GM19467 (cell line): ENCODE data around the gene JAKMIP1.
"Not testable (repeated sequence)": the region's sequence is repeated elsewhere in the genome, so short reads cannot be mapped to it uniquely, and the experiment has no call there.

Experiments used
- ATAC-seq: cut with Tn5 transposase; IDR thresholded peaks from one replicate; pipeline ENCODE4 v1.9.1; 2021; ENCODE audit warnings: mild to moderate bottlenecking, moderate library complexity; ENCODE audit not compliant: unreplicated experiment

JAKMIP1 gene

GRCh38 chr4:6229671-6230501, 29.5 kb upstream of the JAKMIP1 start:
- ATAC-seq, result no peak

DNA sequence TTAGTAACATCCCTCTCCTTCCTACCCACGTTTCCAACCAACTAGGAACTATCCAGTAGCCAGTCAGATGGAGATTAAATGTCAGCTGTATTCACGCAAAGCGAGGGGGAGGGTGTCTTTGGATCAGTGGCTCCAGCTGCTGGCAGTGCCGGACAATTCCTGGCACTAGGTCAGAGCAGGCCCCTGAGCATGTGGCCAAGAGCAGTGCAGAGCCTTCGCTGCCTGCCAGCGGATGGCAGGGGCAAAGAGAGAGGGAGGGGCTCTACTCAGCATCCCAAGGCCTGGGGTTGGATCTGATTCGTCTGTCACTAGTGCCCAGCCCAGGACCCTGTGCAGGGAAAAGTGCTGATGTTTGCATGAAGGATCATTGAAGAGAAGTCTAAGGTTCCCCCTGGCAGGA, 28.7 kb upstream of the JAKMIP1 start:
- ATAC-seq, result no peak

GRCh38 chr4:6228158-6229067, 28.1 kb upstream of the JAKMIP1 start:
- no peak for ATAC-seq

DNA sequence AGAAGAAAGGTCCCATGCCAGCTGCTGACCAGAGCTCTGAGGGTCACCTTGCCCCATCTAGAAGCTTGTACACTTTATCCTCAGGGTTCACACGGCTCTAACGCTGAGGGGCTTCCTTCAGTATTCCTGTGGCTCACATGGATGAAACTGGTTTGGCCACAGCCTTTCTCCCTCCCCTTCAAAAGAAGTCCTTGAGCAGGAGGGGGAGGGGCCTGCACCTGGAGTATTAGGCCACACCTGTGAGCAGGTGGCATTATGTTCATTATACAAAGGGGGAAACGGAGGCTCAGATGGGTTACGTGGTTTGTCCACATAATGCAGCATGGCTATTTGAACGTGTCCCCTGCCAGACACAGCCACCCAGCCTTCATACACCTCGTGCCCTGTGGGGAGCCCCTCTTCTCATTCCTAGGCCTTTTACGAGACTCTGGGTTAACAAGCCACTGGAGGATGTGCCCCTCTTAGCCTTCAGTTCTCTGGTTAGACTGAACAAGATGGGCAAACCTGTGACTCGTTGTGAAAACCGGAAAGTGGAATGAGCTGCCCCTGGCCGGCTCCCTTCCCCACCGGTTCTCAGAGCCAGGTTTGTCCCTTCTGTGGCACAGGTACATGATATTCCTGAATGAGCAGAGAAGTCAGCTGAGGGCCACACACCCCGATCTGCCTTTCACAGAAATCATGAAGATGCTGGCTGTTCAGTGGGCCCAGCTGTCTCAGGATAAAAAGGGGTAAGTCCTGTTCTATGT, 27.2 kb upstream of the JAKMIP1 start:
- no peak for ATAC-seq

DNA sequence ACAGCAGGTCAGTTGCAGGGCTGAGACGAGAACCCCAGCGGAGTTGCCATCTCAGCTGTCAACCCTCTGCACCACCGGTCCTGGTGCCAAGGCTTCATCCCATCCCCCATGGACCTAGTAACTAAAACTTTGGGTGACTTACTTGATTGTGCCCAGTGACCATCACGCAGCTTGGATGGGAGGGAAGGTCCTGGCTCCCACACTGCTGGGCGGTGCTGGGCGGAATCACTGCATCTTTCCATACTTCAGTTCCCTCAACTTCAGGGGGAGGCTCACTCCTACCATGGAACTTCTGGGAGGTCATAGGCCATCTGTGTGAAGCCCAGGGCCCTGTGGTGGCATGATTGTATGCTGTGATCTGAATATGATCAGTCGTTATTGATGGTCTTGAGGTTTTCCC, 26.2 kb upstream of the JAKMIP1 start:
- no peak for ATAC-seq

DNA sequence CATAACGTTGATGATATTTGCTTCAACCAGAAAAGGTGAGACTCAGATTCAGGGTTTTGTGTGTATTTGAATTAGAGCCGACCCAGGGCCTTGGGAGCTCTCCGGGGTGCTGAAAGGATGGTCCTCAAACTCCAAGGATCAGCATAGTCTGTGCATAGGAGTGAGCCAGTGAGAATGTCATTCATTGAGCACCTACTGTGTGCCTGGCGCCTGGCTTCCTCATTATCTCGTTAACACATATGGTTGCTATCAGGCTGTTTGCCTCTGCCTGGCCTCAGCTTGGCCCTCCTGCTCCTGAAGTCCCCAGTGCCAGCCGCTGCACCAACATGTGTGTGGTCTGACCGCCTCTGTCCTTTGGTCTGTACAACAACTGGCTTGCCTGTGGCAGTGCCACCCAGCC, 25.1 kb upstream of the JAKMIP1 start:
- ATAC-seq, result no peak

DNA sequence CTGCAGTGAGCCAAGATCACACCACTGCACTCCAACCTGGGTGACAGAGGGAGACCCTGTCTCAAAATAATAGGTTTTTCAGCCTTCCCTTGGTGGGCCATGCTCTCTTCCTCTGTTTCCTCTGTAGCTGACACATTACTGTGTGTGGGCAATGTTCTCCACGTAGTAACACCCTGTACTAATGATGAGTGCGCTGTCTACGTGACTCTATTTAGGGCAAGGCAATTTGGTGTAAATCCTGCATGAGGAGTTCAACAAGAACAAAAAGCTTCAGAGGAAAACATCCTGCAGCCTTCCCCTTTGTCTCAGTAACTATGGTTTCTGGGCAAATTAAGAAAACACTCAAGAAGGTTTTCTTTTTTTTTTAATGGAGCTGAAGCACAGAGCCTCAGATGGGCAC, 24.4 kb upstream of the JAKMIP1 start:
- no peak for ATAC-seq

- ATAC-seq, result no peak
Observed at GRCh38 chr4:6222761-6223292, 22.5 kb upstream of the JAKMIP1 start.

DNA sequence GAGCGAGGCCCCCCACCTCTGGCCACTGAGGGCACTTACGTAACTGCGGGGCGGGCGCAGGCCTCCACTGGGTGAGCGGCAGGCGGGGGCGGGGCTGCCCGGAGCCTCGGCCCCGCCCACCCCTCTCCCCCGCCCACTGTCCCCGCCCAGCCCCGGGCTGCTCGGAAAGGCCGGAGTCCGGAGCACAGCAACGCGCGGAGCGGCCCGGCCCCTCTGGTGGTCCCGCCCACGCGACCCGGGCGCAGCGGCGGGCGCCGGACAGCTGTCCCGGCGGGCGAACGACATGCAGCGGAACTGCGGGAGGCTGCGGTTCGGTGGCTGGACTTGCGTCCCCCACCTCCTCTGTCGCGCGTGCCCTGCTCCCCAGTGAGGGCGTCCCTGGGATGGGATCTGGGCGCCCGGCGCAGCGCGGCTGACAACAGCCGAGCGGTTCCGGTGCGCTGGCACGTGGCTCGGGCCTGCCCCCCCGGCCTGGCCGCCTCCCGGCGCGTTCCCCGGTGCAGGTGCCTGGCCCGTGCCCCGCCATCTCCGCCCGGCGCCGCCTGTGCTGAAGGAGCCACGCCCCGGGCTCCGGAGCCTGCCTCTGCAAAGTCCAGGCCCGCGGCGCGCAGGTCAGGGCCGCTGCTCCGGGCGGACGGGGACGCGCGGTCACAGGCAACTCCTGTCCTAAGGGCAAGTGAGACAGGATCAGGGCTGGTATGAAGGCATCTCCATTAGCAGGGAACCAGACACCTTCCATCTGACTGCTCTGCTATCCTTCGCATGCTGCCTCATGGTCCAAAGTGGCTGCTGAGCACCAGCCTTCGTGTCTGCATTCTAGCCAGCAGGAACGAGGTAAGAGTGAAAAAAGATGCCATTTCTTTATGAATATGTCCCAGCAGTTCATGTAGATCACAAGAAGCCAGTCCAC, 21.8 kb upstream of the JAKMIP1 start:
- ATAC-seq, result no peak

DNA sequence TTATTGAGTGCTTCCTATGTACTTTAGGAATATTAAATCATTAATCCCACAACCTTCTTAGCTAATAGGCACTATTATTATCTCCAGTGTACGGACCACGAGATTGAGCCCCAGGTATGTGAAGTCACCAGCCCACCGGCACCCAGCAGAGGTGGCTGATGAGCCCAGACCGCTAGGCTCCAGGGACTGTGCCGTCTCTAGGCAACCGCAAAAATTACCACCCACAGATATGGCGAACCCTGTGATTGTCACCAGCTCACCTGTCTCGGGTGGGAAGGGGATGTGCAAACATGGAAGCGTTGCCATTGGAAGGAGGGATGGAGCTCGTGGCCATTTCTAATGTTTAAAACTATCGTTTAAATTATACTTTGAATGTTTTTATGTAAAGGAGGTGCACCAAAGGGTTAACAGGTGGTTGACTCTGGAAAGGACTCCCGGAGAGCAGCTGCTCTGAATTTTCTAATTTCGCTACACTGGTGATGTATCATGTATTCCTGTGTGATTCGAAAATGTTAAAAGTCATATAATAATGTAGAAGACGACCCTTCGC, 21.0 kb upstream of the JAKMIP1 start:
- no peak for ATAC-seq

GRCh38 chr4:6217716-6218381, 17.5 kb upstream of the JAKMIP1 start:
- ATAC-seq, result no peak

DNA sequence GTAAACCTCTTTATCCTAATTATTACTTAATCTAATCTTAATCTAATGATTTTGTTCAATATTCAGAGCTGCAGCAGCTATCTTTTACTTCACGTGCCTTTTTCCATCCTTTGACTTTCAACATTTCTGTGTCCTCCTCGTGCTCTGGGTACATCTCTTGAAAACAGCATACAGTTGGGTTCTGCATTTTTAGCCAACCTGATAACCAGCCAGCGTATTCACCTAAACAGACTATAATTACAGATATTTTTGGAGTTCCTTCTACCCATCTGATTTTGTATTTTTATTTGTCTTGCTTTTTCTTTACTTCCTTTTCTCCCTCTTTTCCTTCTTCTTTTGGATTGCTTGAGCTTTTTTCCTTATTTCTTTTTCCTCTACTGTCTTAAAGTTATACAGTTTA, 16.2 kb upstream of the JAKMIP1 start:
- ATAC-seq, result no peak

DNA sequence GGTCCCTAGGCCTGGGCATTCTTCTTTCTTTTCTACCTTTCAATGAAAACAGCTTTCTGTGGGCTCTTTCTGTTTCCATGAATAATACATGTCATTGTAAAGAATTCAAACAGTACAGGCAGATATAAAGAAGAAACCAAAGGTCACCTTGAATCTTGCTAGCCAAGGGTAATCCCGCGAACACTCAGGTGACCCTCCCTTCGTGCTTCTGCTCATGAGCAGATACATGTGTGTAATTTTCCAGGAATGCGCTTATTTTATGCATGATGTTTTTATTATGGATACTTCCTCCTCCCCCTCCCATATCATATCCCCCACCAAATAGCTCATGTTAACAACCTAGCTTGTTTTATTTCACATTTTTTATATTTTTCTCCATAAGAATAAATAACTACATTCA, 9.6 kb upstream of the JAKMIP1 start:
- no peak for ATAC-seq

DNA sequence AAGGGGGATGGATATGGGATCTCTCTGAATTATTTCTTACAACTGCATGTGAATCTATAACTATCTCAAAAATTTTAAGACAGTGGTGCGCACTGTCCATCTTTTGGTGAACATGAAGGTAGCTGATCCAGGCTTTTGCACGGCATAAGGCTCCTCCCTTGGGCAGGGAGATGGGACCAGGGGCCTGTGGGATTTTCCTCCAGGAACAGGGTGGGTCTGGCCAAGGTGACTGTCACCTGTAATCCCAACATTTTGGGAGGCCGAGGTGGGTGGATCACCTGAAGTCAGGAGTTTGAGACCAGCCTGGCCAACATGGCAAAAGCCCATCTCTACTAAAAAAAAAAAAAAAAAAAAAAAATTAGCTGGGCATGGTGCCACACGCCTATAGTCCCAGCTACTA, 8.9 kb upstream of the JAKMIP1 start:
- ATAC-seq, result not testable (repeated sequence)

DNA sequence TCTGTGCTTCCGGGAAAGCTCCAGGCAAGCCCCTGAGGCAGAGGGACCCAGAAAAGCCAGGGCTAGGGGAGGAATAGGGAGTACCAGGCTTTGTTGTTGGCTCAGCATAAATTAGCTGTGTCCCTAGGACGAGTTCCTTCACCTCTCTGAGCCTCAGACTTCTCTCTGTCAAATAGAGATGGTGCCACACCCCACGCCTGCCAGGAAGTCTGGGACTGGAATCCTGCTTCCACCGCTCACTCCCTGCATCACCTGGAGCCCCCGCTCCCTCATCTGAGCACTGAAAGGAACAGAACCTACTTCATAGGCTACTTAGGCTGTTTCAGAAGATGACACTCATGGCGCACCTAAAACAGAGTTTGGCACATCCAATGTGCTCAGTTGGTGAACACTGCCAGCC, 8.1 kb upstream of the JAKMIP1 start:
- ATAC-seq, result no peak

- no peak for ATAC-seq
Observed at GRCh38 chr4:6207602-6208001, 7.3 kb upstream of the JAKMIP1 start.

- no peak for ATAC-seq
Observed at GRCh38 chr4:6206771-6207290, 6.5 kb upstream of the JAKMIP1 start.

- no peak for ATAC-seq
Observed at GRCh38 chr4:6205973-6206372, 5.6 kb upstream of the JAKMIP1 start.

- ATAC-seq, result no peak
Observed at GRCh38 chr4:6205567-6205931, 5.2 kb upstream of the JAKMIP1 start.
